K562 (cell line): ENCODE measurements around the gene TRDN. TPM values are rescaled to one million over a fixed set of nuclear protein-coding genes. Genes with fewer than 3 reads are reported as not detected.

Experiments
- CBX8 ChIP-seq: fragments of 200-600 bp; sonication (generic); IDR thresholded peaks from 2 replicates; pipeline ENCODE4 v1.6.1; 2012; ENCODE audit warnings: borderline replicate concordance, mixed run types, low read depth, mild to moderate bottlenecking, moderate library complexity, mixed read lengths, low read length, control low read depth, inconsistent platforms; ENCODE audit not compliant: poor library complexity, severe bottlenecking; ENCODE audit errors: extremely low read depth
- FOXA3 ChIP-seq, 2 experiments: fragments of 450-650 bp in 1 of 2; sonication (generic) in 1 of 2; formaldehyde crosslinking; IDR thresholded peaks in 1 of 2; conservative IDR thresholded peaks in 1 of 2; 2 replicates each; pipeline versions ENCODE4 v1.4.0 to v1.8.0; 2020 to 2022; ENCODE audit warnings: mild to moderate bottlenecking in 2 of 2, missing genetic modification reagents in 1 of 2
- HDGF ChIP-seq: fragments of 450-650 bp; IDR thresholded peaks from 2 replicates; pipeline ENCODE4 v1.6.1; 2016
- SMARCB1 ChIP-seq: IDR thresholded peaks from 2 replicates; pipeline ENCODE4 v1.6.1; 2011; ENCODE audit warnings: improper control_type of control experiment, low read depth; ENCODE audit not compliant: insufficient read length
- ZNF282 ChIP-seq: sonication (generic); formaldehyde crosslinking; IDR thresholded peaks from 2 replicates; pipeline ENCODE4 v1.8.1; 2023; ENCODE audit warnings: missing genetic modification reagents
- ZNF384 ChIP-seq: IDR thresholded peaks from 2 replicates; pipeline ENCODE4 v1.6.1; 2012; ENCODE audit warnings: low read depth, low read length, improper control_type of control experiment
- polyA plus RNA-seq, 8 experiments: library from polyadenylated mRNA; depleted of rRNA in 4 of 8; stranded (reverse) in 5 of 8; unstranded in 3 of 8; fragments of >200 nt; fragmentation: Nextera tagmentation in 2 of 8; fragmentation: Illumina TruSeq in 1 of 8; extraction: Ambion mirVana in 2 of 8; extraction: Trizol in 1 of 8; gene quantifications; 2 replicates each; pipeline versions ENCODE4 v1.2.1 to v1.2.3, GENCODE V29; 2011 to 2014; ENCODE audit warnings: inconsistent platforms in 1 of 8, missing spikeins in 1 of 8
- total RNA-seq, 7 experiments: library from RNA; depleted of rRNA in 6 of 7; stranded (reverse); fragments of >200 nt in 6 of 7; fragmentation: Illumina TruSeq in 2 of 7; extraction: Trizol in 2 of 7; gene quantifications; 2 replicates each; pipeline versions ENCODE4 v1.2.1 to v1.2.3, GENCODE V29; 2011 to 2021; ENCODE audit warnings: low replicate concordance in 1 of 7
- TF ChIP-seq, protein P1 (sequence below): fragments of 200-800 bp; sonication (Bioruptor generic); IDR thresholded peaks from 2 replicates; pipeline ENCODE4 v1.6.1; 2017; ENCODE audit warnings: missing genetic modification characterization, missing compliant biosample characterization
- TF ChIP-seq, protein P2 (sequence below), 2 experiments: fragments of 450-650 bp in 1 of 2; sonication (generic) in 1 of 2; formaldehyde crosslinking in 1 of 2; IDR thresholded peaks; 2 replicates each; pipeline versions ENCODE4 v1.7.1 to v1.9.0; 2016 to 2022; ENCODE audit warnings: inconsistent platforms in 1 of 2, mild to moderate bottlenecking in 1 of 2, missing genetic modification reagents in 1 of 2
- TF ChIP-seq, protein P3 (sequence below): fragments of 150-350 bp; conservative IDR thresholded peaks from 2 replicates; pipeline ENCODE4 v1.6.1; 2014; ENCODE audit warnings: low read length
- TF ChIP-seq, protein P4 (sequence below), 2 experiments: fragments of 200-800 bp in 1 of 2; sonication (Bioruptor generic) in 1 of 2; sonication (generic) in 1 of 2; formaldehyde crosslinking in 1 of 2; IDR thresholded peaks in 1 of 2; conservative IDR thresholded peaks in 1 of 2; 2 replicates each; pipeline versions ENCODE4 v1.5.0 to v1.6.1; 2016 to 2020; ENCODE audit warnings: missing compliant biosample characterization in 1 of 2, missing genetic modification characterization in 1 of 2, missing genetic modification reagents in 1 of 2

TRDN gene
- total and polyA plus RNA-seq, 9 of the 15 experiments (the other 6 are each of a cell fraction or from before 2014, with no cell fraction given): 0.05 to 0.50 (median 0.16) TPM

DNA sequence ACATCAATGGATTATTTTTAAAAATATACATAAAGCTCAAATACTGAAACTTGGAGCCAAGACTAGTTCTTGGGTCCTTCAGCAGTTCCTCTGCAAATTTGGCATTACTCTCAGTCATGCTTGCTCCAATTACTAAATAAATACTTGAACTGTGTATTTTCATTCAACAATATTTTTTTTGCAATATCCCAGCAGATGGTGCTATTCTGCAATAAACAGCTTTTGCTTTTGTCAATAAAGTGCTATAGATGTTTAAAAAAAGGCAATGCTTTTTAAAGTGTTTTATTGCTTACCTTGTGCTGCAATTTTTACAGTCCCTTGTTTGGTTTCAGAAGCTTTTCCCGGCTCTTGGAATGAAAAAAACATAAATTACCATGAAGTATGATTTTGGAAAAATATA is 243.4 kb downstream of the TRDN start (continued):
- no peak for TF ChIP-seq CBX8
- TF ChIP-seq, protein P1, sequence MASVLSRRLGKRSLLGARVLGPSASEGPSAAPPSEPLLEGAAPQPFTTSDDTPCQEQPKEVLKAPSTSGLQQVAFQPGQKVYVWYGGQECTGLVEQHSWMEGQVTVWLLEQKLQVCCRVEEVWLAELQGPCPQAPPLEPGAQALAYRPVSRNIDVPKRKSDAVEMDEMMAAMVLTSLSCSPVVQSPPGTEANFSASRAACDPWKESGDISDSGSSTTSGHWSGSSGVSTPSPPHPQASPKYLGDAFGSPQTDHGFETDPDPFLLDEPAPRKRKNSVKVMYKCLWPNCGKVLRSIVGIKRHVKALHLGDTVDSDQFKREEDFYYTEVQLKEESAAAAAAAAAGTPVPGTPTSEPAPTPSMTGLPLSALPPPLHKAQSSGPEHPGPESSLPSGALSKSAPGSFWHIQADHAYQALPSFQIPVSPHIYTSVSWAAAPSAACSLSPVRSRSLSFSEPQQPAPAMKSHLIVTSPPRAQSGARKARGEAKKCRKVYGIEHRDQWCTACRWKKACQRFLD: no peak
- no peak for TF ChIP-seq HDGF
- no peak for TF ChIP-seq SMARCB1
- TF ChIP-seq ZNF282 (CRISPR knock-in tag): no peak
- TF ChIP-seq, protein P2, sequence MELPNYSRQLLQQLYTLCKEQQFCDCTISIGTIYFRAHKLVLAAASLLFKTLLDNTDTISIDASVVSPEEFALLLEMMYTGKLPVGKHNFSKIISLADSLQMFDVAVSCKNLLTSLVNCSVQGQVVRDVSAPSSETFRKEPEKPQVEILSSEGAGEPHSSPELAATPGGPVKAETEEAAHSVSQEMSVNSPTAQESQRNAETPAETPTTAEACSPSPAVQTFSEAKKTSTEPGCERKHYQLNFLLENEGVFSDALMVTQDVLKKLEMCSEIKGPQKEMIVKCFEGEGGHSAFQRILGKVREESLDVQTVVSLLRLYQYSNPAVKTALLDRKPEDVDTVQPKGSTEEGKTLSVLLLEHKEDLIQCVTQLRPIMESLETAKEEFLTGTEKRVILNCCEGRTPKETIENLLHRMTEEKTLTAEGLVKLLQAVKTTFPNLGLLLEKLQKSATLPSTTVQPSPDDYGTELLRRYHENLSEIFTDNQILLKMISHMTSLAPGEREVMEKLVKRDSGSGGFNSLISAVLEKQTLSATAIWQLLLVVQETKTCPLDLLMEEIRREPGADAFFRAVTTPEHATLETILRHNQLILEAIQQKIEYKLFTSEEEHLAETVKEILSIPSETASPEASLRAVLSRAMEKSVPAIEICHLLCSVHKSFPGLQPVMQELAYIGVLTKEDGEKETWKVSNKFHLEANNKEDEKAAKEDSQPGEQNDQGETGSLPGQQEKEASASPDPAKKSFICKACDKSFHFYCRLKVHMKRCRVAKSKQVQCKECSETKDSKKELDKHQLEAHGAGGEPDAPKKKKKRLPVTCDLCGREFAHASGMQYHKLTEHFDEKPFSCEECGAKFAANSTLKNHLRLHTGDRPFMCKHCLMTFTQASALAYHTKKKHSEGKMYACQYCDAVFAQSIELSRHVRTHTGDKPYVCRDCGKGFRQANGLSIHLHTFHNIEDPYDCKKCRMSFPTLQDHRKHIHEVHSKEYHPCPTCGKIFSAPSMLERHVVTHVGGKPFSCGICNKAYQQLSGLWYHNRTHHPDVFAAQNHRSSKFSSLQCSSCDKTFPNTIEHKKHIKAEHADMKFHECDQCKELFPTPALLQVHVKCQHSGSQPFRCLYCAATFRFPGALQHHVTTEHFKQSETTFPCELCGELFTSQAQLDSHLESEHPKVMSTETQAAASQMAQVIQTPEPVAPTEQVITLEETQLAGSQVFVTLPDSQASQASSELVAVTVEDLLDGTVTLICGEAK (IDR thresholded peaks at IDR 0.05): peak; percentile 84
- TF ChIP-seq, protein P2 (CRISPR knock-in tag; IDR thresholded peaks at IDR 0.05): peak; percentile 57; the same call in 1 of the 2 replicates
- no peak for TF ChIP-seq FOXA3 (CRISPR knock-in tag; conservative IDR thresholded peaks at IDR 0.05 in 1 of 2, IDR thresholded peaks at IDR 0.05 in 1 of 2)
- peak; percentile 60 for TF ChIP-seq ZNF384
- TF ChIP-seq, protein P3, sequence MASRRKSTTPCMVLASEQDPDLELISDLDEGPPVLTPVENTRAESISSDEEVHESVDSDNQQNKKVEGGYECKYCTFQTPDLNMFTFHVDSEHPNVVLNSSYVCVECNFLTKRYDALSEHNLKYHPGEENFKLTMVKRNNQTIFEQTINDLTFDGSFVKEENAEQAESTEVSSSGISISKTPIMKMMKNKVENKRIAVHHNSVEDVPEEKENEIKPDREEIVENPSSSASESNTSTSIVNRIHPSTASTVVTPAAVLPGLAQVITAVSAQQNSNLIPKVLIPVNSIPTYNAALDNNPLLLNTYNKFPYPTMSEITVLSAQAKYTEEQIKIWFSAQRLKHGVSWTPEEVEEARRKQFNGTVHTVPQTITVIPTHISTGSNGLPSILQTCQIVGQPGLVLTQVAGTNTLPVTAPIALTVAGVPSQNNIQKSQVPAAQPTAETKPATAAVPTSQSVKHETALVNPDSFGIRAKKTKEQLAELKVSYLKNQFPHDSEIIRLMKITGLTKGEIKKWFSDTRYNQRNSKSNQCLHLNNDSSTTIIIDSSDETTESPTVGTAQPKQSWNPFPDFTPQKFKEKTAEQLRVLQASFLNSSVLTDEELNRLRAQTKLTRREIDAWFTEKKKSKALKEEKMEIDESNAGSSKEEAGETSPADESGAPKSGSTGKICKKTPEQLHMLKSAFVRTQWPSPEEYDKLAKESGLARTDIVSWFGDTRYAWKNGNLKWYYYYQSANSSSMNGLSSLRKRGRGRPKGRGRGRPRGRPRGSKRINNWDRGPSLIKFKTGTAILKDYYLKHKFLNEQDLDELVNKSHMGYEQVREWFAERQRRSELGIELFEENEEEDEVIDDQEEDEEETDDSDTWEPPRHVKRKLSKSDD: no peak
- TF ChIP-seq, protein P4, sequence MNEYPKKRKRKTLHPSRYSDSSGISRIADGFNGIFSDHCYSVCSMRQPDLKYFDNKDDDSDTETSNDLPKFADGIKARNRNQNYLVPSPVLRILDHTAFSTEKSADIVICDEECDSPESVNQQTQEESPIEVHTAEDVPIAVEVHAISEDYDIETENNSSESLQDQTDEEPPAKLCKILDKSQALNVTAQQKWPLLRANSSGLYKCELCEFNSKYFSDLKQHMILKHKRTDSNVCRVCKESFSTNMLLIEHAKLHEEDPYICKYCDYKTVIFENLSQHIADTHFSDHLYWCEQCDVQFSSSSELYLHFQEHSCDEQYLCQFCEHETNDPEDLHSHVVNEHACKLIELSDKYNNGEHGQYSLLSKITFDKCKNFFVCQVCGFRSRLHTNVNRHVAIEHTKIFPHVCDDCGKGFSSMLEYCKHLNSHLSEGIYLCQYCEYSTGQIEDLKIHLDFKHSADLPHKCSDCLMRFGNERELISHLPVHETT (CRISPR knock-in tag; conservative IDR thresholded peaks at IDR 0.05 in 1 of 2, IDR thresholded peaks at IDR 0.05 in 1 of 2): no peak
